ENCODE measurements around the gene CALHM1. TPM values are rescaled to one million over a fixed set of nuclear protein-coding genes. Genes with fewer than 3 reads are reported as not detected.

CALHM1 gene
- 0.17 and 0.25 TPM in 2 replicates for total RNA-seq

- intact Hi-C loops (cut with micrococcal nuclease), result no loop called here
Observed at GRCh38 chr10:103458720-103459119, at the start of gene CALHM1. TSS of gene CALHM1 (minus strand) at chr10:103458900. CDS start at chr10:103458751, 149 bp downstream.

- intact Hi-C loops (cut with micrococcal nuclease), result no loop called here
Observed at GRCh38 chr10:103507235-103508191, 48.8 kb upstream of the CALHM1 start.

- intact Hi-C loops (cut with micrococcal nuclease), result no loop called here
Observed at GRCh38 chr10:103506061-103506460, 47.4 kb upstream of the CALHM1 start.

GRCh38 chr10:103504181-103504783 is 45.6 kb upstream of the CALHM1 start:
- intact Hi-C loops (cut with micrococcal nuclease), result loop anchor here (1.0 to 2.0 kb wide), 3 partner anchors 33 to 188 kb away; no protein-coding TSS in a partner anchor

- intact Hi-C loops (cut with micrococcal nuclease), result loop anchor here (1.0 to 2.0 kb wide), 3 partner anchors 32 to 189 kb away; no protein-coding TSS in a partner anchor
Observed at GRCh38 chr10:103503777-103504176, 45.1 kb upstream of the CALHM1 start.

- intact Hi-C loops (cut with micrococcal nuclease), result no loop called here
Observed at GRCh38 chr10:103502849-103503660, 44.4 kb upstream of the CALHM1 start.

- intact Hi-C loops (cut with micrococcal nuclease), result no loop called here
Observed at GRCh38 chr10:103501186-103501585, 42.5 kb upstream of the CALHM1 start.

GRCh38 chr10:103500481-103500880 is 41.8 kb upstream of the CALHM1 start:
- intact Hi-C loops (cut with micrococcal nuclease), result no loop called here

- intact Hi-C loops (cut with micrococcal nuclease), result no loop called here
Observed at GRCh38 chr10:103499881-103500280, 41.2 kb upstream of the CALHM1 start.

GRCh38 chr10:103498936-103499638 is 40.4 kb upstream of the CALHM1 start:
- intact Hi-C loops (cut with micrococcal nuclease), result no loop called here

GRCh38 chr10:103497161-103497915 is 38.6 kb upstream of the CALHM1 start:
- intact Hi-C loops (cut with micrococcal nuclease), result no loop called here

GRCh38 chr10:103495321-103495720 is 36.6 kb upstream of the CALHM1 start:
- intact Hi-C loops (cut with micrococcal nuclease), result no loop called here

- intact Hi-C loops (cut with micrococcal nuclease), result loop anchor here (1.0 kb wide), 1 partner anchor 90 kb away; no protein-coding TSS in a partner anchor
Observed at GRCh38 chr10:103493916-103494877, 35.5 kb upstream of the CALHM1 start.

GRCh38 chr10:103493362-103493915 is 34.7 kb upstream of the CALHM1 start, which contains the start of gene NEURL1:
TSS of gene NEURL1 (plus strand) at chr10:103493705. CDS start at chr10:103494388, 683 bp downstream.
- intact Hi-C loops (cut with micrococcal nuclease), result loop anchor here (1.0 kb wide), 1 partner anchor 91 kb away; no protein-coding TSS in a partner anchor

- intact Hi-C loops (cut with micrococcal nuclease), result loop anchor here (1.0 kb wide), 1 partner anchor 92 kb away; no protein-coding TSS in a partner anchor
Observed at GRCh38 chr10:103492655-103493261, 34.1 kb upstream of the CALHM1 start.

GRCh38 chr10:103491729-103492364 is 33.1 kb upstream of the CALHM1 start:
- intact Hi-C loops (cut with micrococcal nuclease), result no loop called here

- intact Hi-C loops (cut with micrococcal nuclease), result no loop called here
Observed at GRCh38 chr10:103490986-103491314, 32.2 kb upstream of the CALHM1 start.

GRCh38 chr10:103487410-103487708 is 28.7 kb upstream of the CALHM1 start:
- intact Hi-C loops (cut with micrococcal nuclease), result loop anchor here (5.0 kb wide), 1 partner anchor 415 kb away; no protein-coding TSS in a partner anchor
